Stimulated activated effector memory CD8-positive, alpha-beta T cell treated with anti-CD3 and anti-CD28 coated beads, Interleukin-12 subunit alpha, Interleukin-12 subunit beta, amount 100 ng/mL, for 72 hours (primary cell): Measurements from ENCODE around the gene ADAMTS18.
"Not testable (repeated sequence)": the region's sequence is repeated elsewhere in the genome, so short reads cannot be mapped to it uniquely, and the experiment has no call there.

Experiments used
- ATAC-seq: fragments of 150-1000 bp; cut with Tn5 transposase; 2 replicates; pipeline ENCODE4 v1.10.0; 2021
- DNase-seq, 2 donors: peaks; one replicate each; pipeline ENCODE4 v3.0.0; 2021 to 2022; ENCODE audit warnings: low spot score in 2 of 2
- H3K27ac Mint-ChIP-seq: one replicate; pipeline ENCODE4 v1.8.0; 2022; ENCODE audit warnings: mild to moderate bottlenecking, mixed read lengths
- H3K36me3 Mint-ChIP-seq: one replicate; pipeline ENCODE4 v1.8.0; 2022; ENCODE audit warnings: mild to moderate bottlenecking, mixed read lengths
- H3K4me1 Mint-ChIP-seq: one replicate; pipeline ENCODE4 v1.8.0; 2022; ENCODE audit warnings: mixed read lengths
- H3K4me3 Mint-ChIP-seq: one replicate; pipeline ENCODE4 v1.8.0; 2022; ENCODE audit warnings: mild to moderate bottlenecking, mixed read lengths
- H3K9me3 Mint-ChIP-seq: one replicate; pipeline ENCODE4 v1.8.0; 2022; ENCODE audit warnings: mixed read lengths

The ADAMTS18 gene

DNA sequence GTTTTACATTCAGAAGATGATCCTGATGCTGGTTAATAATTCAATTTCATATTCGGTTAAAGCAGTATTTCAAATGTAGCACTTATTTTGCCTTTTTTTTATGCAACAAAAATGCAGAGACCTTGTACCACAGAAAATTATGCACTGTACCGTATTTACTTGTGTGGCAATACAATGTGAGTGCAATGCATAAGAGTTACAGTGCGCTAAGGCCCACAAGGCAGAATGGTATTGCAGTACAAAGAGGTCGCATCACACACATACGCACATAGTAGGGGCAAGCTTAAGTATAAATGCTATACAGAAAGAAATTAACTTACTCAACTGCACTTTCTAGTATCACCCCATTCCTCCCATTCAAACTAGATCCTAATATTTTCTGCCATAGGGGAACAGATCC, 132.6 kb downstream of the ADAMTS18 start:
- Mint-ChIP-seq H3K36me3 (no peaks in the 10 kb centered on the region), H3K27ac (no peak overlapping the region), H3K4me1 (no peaks in the 10 kb centered on the region), H3K9me3 (no peaks in the 10 kb centered on the region), H3K4me3 (no peak overlapping the region)
- DNase-seq (no peak), ATAC-seq (no peak)

DNA sequence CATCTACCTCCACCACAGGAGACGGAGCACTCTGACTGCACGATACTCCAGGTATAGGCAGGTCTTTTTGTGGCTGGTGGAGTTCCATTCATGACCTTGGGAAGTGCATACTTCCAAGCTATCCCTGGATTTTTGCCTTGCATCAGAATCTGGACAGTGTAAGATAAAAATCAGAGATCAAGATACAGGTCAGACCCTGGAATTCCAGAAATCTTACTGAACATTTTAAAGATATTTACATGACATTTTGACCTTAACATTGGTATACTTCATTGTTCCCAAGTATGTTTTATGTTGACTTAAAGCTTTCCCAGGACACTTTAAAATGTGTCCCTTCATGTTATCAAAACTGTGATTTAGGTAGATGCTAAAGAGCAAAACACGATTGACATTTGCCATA, 134.6 kb downstream of the ADAMTS18 start:
- Mint-ChIP-seq H3K4me3 (no peak overlapping the region), H3K9me3 (no peaks in the 10 kb centered on the region), H3K27ac (no peak overlapping the region), H3K4me1 (no peaks in the 10 kb centered on the region), H3K36me3 (no peaks in the 10 kb centered on the region)
- DNase-seq, result no peak
- no peak for ATAC-seq

- Mint-ChIP-seq H3K9me3 (no peaks in the 10 kb centered on the region), H3K36me3 (no peaks in the 10 kb centered on the region), H3K4me1 (no peaks in the 10 kb centered on the region), H3K4me3 (no peak overlapping the region), H3K27ac (no peak overlapping the region)
- ATAC-seq (no peak), DNase-seq (no peak)
Observed at GRCh38 chr16:77299395-77299794, 135.4 kb downstream of the ADAMTS18 start.

DNA sequence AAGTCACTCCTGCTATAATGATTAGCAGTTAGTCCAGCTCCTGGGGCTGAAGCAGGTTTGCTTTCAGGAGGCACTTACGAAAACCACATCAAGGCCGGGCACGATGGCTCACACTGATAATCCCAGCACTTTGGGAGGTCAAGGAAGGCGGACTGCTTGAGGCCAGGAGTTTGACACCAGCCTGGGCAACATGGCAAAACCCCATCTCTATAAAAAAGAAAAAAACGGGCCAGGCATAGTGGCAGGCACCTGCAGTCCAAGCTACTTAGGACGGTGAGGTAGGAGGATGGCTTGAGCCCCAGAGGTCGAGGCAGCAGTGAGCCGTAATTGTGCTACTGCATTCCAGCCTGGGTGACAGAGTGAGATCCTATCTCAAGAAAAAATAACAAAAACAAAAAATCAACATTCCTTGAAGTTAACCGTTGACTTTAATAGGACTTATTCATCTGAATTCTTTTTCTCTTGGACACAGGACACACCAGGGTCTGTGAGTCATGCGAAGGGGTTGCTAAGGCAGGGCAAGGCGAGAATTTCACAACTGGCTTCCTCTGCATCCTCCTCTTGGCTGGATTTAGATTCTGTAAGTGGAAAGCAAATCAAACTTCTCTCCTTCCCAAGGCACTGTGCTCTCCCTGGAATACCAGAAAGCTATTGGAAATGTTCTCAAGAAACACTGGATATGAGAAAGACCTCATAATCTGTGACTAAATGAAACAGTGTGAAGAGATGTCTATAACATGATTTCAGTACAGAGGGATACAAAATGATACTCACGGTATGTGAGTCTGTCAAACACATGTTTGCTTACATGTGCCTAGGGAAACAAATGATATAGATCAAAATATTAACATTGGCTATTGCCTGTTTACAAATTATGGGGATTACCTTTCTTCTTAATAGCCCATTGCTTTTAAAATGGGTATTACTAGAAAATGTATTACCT, 136.1 kb downstream of the ADAMTS18 start:
- H3K4me1 Mint-ChIP-seq, result no peaks in the 10 kb centered on the region
- no peak for ATAC-seq
- no peaks in the 10 kb centered on the region for H3K9me3 Mint-ChIP-seq
- no peak for DNase-seq
- no peaks in the 10 kb centered on the region for H3K36me3 Mint-ChIP-seq
- H3K4me3 Mint-ChIP-seq, result no peak overlapping the region
- no peak overlapping the region for H3K27ac Mint-ChIP-seq

- Mint-ChIP-seq H3K27ac (no peak overlapping the region), H3K36me3 (no peaks in the 10 kb centered on the region), H3K4me1 (no peaks in the 10 kb centered on the region), H3K4me3 (no peak overlapping the region), H3K9me3 (no peaks in the 10 kb centered on the region)
- no peak for DNase-seq
- ATAC-seq, result no peak
Observed at GRCh38 chr16:77297996-77298395, 136.8 kb downstream of the ADAMTS18 start.

DNA sequence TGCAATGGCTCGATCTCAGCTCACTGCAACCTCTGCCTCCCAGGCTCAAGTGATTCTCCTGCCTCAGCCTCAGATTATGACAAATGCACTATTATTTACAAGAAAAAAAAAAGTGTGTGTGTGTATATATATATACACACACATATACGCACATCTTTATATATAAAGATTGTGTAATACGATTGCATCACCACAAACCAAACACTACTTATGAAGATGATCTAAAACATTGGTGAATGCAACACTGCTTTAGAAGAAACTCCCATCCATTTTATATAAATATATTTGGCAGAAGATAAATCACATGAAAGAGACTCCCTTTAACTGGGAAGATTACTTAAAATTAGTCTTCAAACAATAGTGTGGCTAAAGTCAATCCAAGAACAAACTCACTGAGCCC, 138.9 kb downstream of the ADAMTS18 start:
- no peaks in the 10 kb centered on the region for H3K36me3 Mint-ChIP-seq
- no peak overlapping the region for H3K27ac Mint-ChIP-seq
- no peaks in the 10 kb centered on the region for H3K9me3 Mint-ChIP-seq
- no peak for DNase-seq
- ATAC-seq, result no peak
- no peak overlapping the region for H3K4me3 Mint-ChIP-seq
- no peaks in the 10 kb centered on the region for H3K4me1 Mint-ChIP-seq

DNA sequence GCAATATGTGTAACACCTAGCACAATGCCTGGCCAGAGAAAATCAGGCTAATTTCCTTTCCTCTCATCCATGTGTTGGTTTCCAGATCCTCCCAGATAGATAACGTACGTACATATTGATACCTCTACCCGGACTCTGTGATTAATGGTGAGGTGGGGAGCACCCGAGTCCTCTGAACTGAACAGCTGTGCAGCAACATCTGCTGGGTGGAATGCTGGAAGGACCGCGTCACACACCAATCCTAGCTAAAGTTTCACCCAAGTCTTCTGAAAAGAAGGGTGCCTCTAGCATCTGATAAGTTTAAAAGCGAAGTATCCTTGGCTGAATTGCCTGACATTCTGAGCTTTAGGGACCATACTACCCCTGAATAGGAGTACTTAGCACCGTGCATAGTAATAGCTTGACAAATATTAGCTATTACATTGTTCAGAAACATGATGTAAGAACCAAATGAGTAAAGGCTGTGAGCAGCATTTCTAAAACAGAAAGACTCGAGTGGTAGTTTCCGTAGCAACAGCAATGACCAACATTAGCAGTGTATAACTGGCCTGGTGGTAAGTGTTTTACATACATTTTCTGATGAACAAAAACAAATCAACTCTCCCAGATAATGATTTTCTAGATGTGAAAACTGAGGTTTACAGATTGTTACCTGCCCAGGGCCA, 144.3 kb downstream of the ADAMTS18 start:
- no peak overlapping the region for H3K4me3 Mint-ChIP-seq
- H3K4me1 Mint-ChIP-seq, result no peaks in the 10 kb centered on the region
- DNase-seq (no peak), ATAC-seq (no peak)
- H3K27ac Mint-ChIP-seq, result no peak overlapping the region
- H3K36me3 Mint-ChIP-seq, result no peaks in the 10 kb centered on the region
- H3K9me3 Mint-ChIP-seq, result no peaks in the 10 kb centered on the region

GRCh38 chr16:77289331-77289809, 145.5 kb downstream of the ADAMTS18 start:
- H3K36me3 Mint-ChIP-seq, result no peaks in the 10 kb centered on the region
- DNase-seq (no peak), ATAC-seq (no peak)
- H3K9me3 Mint-ChIP-seq, result no peaks in the 10 kb centered on the region
- H3K4me1 Mint-ChIP-seq, result no peaks in the 10 kb centered on the region
- no peak overlapping the region for H3K27ac Mint-ChIP-seq
- H3K4me3 Mint-ChIP-seq, result no peak overlapping the region

- no peak for DNase-seq
- no peak overlapping the region for H3K4me3 Mint-ChIP-seq
- no peak overlapping the region for H3K27ac Mint-ChIP-seq
- no peaks in the 10 kb centered on the region for H3K4me1 Mint-ChIP-seq
- no peaks in the 10 kb centered on the region for H3K9me3 Mint-ChIP-seq
- ATAC-seq, result no peak
- H3K36me3 Mint-ChIP-seq, result no peaks in the 10 kb centered on the region
Observed at GRCh38 chr16:77288222-77288621, 146.6 kb downstream of the ADAMTS18 start.

DNA sequence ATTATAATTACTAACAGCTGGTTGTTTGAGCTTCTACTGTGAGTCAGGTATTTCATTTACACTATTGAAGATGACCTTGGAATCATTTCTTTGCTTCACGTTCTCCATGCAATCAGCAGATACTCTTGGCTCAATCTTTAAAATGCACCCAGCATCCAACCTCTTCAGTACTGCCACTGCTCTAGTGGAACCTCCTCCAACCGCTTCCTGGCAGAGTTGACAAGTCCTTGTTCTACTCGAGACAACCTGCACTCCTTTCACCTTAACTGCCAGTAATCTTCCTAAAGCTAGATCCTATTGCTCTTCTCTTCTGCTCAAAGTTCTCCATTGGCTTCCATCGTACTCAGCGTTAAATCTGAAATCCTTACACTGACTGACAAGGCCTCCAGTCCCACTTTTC, 149.2 kb downstream of the ADAMTS18 start:
- no peak overlapping the region for H3K4me3 Mint-ChIP-seq
- no peaks in the 10 kb centered on the region for H3K9me3 Mint-ChIP-seq
- ATAC-seq (no peak), DNase-seq (no peak)
- H3K4me1 Mint-ChIP-seq, result no peaks in the 10 kb centered on the region
- no peak overlapping the region for H3K27ac Mint-ChIP-seq
- H3K36me3 Mint-ChIP-seq, result no peaks in the 10 kb centered on the region

- DNase-seq (no peak), ATAC-seq (no peak)
- no peaks in the 10 kb centered on the region for H3K36me3 Mint-ChIP-seq
- H3K4me1 Mint-ChIP-seq, result no peaks in the 10 kb centered on the region
- H3K4me3 Mint-ChIP-seq, result no peak overlapping the region
- H3K27ac Mint-ChIP-seq, result no peak overlapping the region
- no peaks in the 10 kb centered on the region for H3K9me3 Mint-ChIP-seq
Observed at GRCh38 chr16:77282345-77282744, 152.5 kb downstream of the ADAMTS18 start.

DNA sequence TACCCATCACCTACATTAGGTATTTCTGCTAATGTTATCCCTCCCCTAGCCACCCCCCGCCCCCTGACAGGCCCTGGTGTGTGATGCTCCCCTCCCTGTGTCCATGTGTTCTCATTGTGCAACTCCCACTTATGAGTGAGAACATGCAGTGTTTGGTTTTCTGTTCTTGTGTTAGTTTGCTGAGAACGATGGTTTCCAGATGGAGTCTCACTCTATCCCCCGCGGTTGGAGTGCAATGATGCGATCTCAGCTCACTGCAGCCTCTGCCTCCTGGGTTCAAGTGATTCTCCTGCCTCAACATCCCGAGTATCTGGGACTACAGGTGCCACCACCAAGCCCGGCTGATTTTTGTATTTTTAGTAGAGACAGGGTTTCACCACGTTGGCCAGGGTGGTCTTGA, 155.5 kb downstream of the ADAMTS18 start:
- H3K4me3 Mint-ChIP-seq, H3K36me3 Mint-ChIP-seq, DNase-seq, ATAC-seq, H3K9me3 Mint-ChIP-seq, H3K4me1 Mint-ChIP-seq, H3K27ac Mint-ChIP-seq: not testable (repeated sequence)

DNA sequence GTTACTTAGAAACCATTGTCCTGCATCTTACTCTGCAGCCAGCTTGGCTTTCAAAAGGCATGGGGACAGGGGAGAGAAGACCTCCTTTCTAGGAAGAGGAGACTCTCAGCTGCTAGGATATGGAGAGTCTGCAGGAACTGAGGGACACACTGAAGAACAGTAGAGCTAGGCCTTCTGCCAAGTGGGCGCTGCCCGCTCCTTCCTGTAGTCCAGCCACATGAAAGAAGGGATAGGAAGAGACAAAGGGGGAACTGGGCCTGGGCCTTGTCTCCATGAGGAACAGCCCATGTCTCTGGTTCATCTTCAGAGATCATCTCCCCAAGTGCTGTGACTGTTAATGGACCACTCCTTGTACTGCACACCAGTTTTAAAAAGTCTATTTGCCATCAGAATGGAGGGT, 157.3 kb downstream of the ADAMTS18 start:
- Mint-ChIP-seq H3K4me1 (no peaks in the 10 kb centered on the region), H3K4me3 (no peak overlapping the region), H3K36me3 (no peaks in the 10 kb centered on the region), H3K9me3 (no peaks in the 10 kb centered on the region), H3K27ac (no peak overlapping the region)
- DNase-seq (no peak), ATAC-seq (no peak)

DNA sequence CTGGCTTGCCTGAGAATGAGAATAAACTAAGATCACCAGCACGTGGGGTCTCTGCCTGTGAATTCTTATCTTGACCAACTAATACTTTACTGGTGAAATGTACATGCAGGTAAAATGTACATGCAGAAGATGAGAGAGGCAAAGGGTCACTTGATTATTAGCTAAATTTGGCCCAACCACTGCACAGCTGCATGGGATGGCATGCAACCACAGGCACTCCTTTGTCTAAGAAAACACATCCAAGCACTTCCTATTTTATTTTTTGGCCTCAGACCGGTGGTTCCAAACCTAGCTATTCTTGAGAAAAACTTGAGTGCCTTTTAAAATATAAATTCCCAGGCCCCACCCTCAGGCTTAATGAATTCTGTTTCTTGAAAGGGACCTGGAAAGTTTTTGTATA, 157.7 kb downstream of the ADAMTS18 start:
- Mint-ChIP-seq H3K9me3 (no peaks in the 10 kb centered on the region), H3K4me1 (no peaks in the 10 kb centered on the region), H3K36me3 (no peaks in the 10 kb centered on the region), H3K27ac (no peak overlapping the region), H3K4me3 (no peak overlapping the region)
- DNase-seq (no peak), ATAC-seq (no peak)

- H3K36me3 Mint-ChIP-seq, result no peaks in the 10 kb centered on the region
- DNase-seq (no peak), ATAC-seq (no peak)
- H3K4me1 Mint-ChIP-seq, result no peaks in the 10 kb centered on the region
- H3K9me3 Mint-ChIP-seq, result no peaks in the 10 kb centered on the region
- H3K27ac Mint-ChIP-seq, result no peak overlapping the region
- no peak overlapping the region for H3K4me3 Mint-ChIP-seq
Observed at GRCh38 chr16:77276661-77277060, 158.2 kb downstream of the ADAMTS18 start.

DNA sequence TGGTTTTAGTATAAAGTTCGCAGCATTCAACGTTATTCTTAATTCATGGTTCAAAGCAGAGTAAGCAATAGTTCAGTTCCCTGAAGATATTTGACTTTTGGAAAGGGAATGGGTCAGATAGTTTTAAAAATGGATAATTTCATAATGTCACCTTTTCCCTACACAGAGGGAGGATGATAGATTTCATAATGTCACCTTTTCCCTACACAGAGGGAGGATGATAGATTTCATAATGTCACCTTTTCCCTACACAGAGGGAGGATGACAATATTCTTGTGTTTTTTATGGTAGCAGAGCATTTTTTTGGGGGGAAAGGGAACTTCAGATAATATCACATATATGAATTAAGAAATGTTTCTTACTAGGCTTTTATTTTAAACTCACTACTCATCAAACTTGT, 159.5 kb downstream of the ADAMTS18 start:
- not testable (repeated sequence) for ATAC-seq, H3K4me3 Mint-ChIP-seq, H3K36me3 Mint-ChIP-seq, H3K4me1 Mint-ChIP-seq, H3K27ac Mint-ChIP-seq, DNase-seq, H3K9me3 Mint-ChIP-seq
